ENCODE results near the gene XAB2. TPM values are rescaled to one million over a fixed set of nuclear protein-coding genes. Genes with fewer than 3 reads are reported as not detected.
A peak's percentile ranks its signal among the peaks of the same experiment; 100 is the strongest.
"Not testable (repeated sequence)": the region's sequence is repeated elsewhere in the genome, so short reads cannot be mapped to it uniquely, and the experiment has no call there.

The XAB2 gene
- total RNA-seq, 1 experiment from 2014 or later = 48.0 TPM

GRCh38 chr19:7644550-7644877, 15.2 kb upstream of the XAB2 start:
- no peak overlapping the region for H2AK5ac ChIP-seq (ENCODE audit: insufficient read length, low read length)
- DNase-seq = no peak
- H3K18ac ChIP-seq (ENCODE audit: insufficient read length, low read depth, low read length) = no peak overlapping the region
- no peak overlapping the region for H3T11ph ChIP-seq (ENCODE audit: low read length)
- no peak overlapping the region for H2BK15ac ChIP-seq (ENCODE audit: low read depth, low read length)
- H3K79me2 ChIP-seq (ENCODE audit: insufficient read depth, low read length) = no peaks in the 10 kb centered on the region
- H3K4me1 ChIP-seq (ENCODE audit: insufficient read depth, low read length) = no peaks in the 10 kb centered on the region
- no peaks in the 10 kb centered on the region for H4K20me1 ChIP-seq (ENCODE audit: control insufficient read depth, insufficient read depth, insufficient read length)
- no peak overlapping the region for H4K8ac ChIP-seq (replicated peaks; ENCODE audit: insufficient read length, low read depth, low read length)
- no peaks in the 10 kb centered on the region for H3K9me3 ChIP-seq (ENCODE audit: control insufficient read depth, low read depth, low read length)
- no peaks in the 10 kb centered on the region for H3K79me1 ChIP-seq (ENCODE audit: insufficient read depth, low read depth, low read length, poor library complexity, severe bottlenecking)
- no peak overlapping the region for H3K27ac ChIP-seq (ENCODE audit: insufficient read length, low read depth, low read length)
- no peak for TF ChIP-seq CTCF (conservative IDR thresholded peaks at IDR 0.05)
- H2BK12ac ChIP-seq (ENCODE audit: insufficient read length, low read depth, low read length) = no peak overlapping the region
- H3K27ac Mint-ChIP-seq = no peak overlapping the region
- no peak overlapping the region for H3K56ac ChIP-seq (ENCODE audit: insufficient read length, low read depth, low read length)
- H3K27me3 Mint-ChIP-seq (ENCODE audit: low read depth) = peaks cover 3% of the 10 kb centered on the region; the same call in 1 of the 2 replicates
- no peak overlapping the region for H3K4me3 Mint-ChIP-seq
- H3K9ac ChIP-seq (ENCODE audit: extremely low read depth, insufficient read length, low read length) = no peak overlapping the region
- H2AFZ ChIP-seq (ENCODE audit: low read length) = no peak overlapping the region
- no peak overlapping the region for H2BK5ac ChIP-seq (ENCODE audit: insufficient read length, low read length)
- no peak overlapping the region for H4K5ac ChIP-seq (ENCODE audit: insufficient read length, low read depth, low read length)
- H3K14ac ChIP-seq (ENCODE audit: insufficient read depth, low read length) = no peak overlapping the region
- no peak overlapping the region for H3K4ac ChIP-seq (ENCODE audit: low read depth, low read length)
- H3K4me1 Mint-ChIP-seq = peaks cover 0 to 8% of the 10 kb centered on the region in 2 experiments; a peak in 2 of 4 replicates
- H2BK20ac ChIP-seq (ENCODE audit: low read depth, low read length, poor library complexity, severe bottlenecking) = no peak overlapping the region
- no peak overlapping the region for H2BK120ac ChIP-seq (ENCODE audit: low read depth, low read length, poor library complexity, severe bottlenecking)
- no peaks in the 10 kb centered on the region for H3K23me2 ChIP-seq (ENCODE audit: insufficient read length, low read depth, low read length, poor library complexity, severe bottlenecking)
- H4K91ac ChIP-seq (ENCODE audit: insufficient read length, low read depth, low read length) = no peak overlapping the region
- H3K27me3 ChIP-seq (ENCODE audit: insufficient read depth, low read length) = no peaks in the 10 kb centered on the region
- no peaks in the 10 kb centered on the region; a peak in 1 of 5 replicates for H3K9me3 Mint-ChIP-seq
- WGBS (ENCODE audit: extremely low coverage, insufficient read length, low lambda C conversion rate) = no CpG with 5 or more reads among the region's 20 CpGs
- peaks cover 9 to 25% (median 17%) of the 10 kb centered on the region in 3 experiments for H3K36me3 Mint-ChIP-seq (ENCODE audit: insufficient read depth in 1 of 3, low read depth in 3 of 3)
- H3K4me2 ChIP-seq (ENCODE audit: insufficient read depth, insufficient read length, low read length) = no peak overlapping the region
- H3K23ac ChIP-seq (ENCODE audit: insufficient read length, low read depth, low read length) = no peak overlapping the region

GRCh38 chr19:7643629-7644549, 14.5 kb upstream of the XAB2 start:
- H4K20me1 ChIP-seq (ENCODE audit: control insufficient read depth, insufficient read depth, insufficient read length); H3K4ac ChIP-seq (ENCODE audit: low read depth, low read length); H4K8ac ChIP-seq (replicated peaks; ENCODE audit: insufficient read length, low read depth, low read length); H2BK5ac ChIP-seq (ENCODE audit: insufficient read length, low read length); H3K9me3 ChIP-seq (ENCODE audit: control insufficient read depth, low read depth, low read length); H3K4me1 Mint-ChIP-seq; H3K79me1 ChIP-seq (ENCODE audit: insufficient read depth, low read depth, low read length, poor library complexity, severe bottlenecking); H3K4me3 Mint-ChIP-seq; H3K9me3 Mint-ChIP-seq; H3K4me2 ChIP-seq (ENCODE audit: insufficient read depth, insufficient read length, low read length); H2BK15ac ChIP-seq (ENCODE audit: low read depth, low read length); H2BK20ac ChIP-seq (ENCODE audit: low read depth, low read length, poor library complexity, severe bottlenecking); H3K27me3 Mint-ChIP-seq (ENCODE audit: low read depth); H3K79me2 ChIP-seq (ENCODE audit: insufficient read depth, low read length); H2AFZ ChIP-seq (ENCODE audit: low read length); H2BK12ac ChIP-seq (ENCODE audit: insufficient read length, low read depth, low read length); H3K14ac ChIP-seq (ENCODE audit: insufficient read depth, low read length); H2AK5ac ChIP-seq (ENCODE audit: insufficient read length, low read length); H3K27ac ChIP-seq (ENCODE audit: insufficient read length, low read depth, low read length); H3K27ac Mint-ChIP-seq; H4K5ac ChIP-seq (ENCODE audit: insufficient read length, low read depth, low read length); H3K27me3 ChIP-seq (ENCODE audit: insufficient read depth, low read length); H3K23ac ChIP-seq (ENCODE audit: insufficient read length, low read depth, low read length); H3K56ac ChIP-seq (ENCODE audit: insufficient read length, low read depth, low read length); H3K4me1 ChIP-seq (ENCODE audit: insufficient read depth, low read length); H4K91ac ChIP-seq (ENCODE audit: insufficient read length, low read depth, low read length); H3K9ac ChIP-seq (ENCODE audit: extremely low read depth, insufficient read length, low read length); H3T11ph ChIP-seq (ENCODE audit: low read length); H2BK120ac ChIP-seq (ENCODE audit: low read depth, low read length, poor library complexity, severe bottlenecking); H3K23me2 ChIP-seq (ENCODE audit: insufficient read length, low read depth, low read length, poor library complexity, severe bottlenecking); H3K18ac ChIP-seq (ENCODE audit: insufficient read length, low read depth, low read length): not testable (repeated sequence)
- peaks cover 9 to 26% (median 17%) of the 10 kb centered on the region in 3 experiments for H3K36me3 Mint-ChIP-seq (ENCODE audit: insufficient read depth in 1 of 3, low read depth in 3 of 3)
- no CpG with 5 or more reads among the region's 10 CpGs for WGBS (ENCODE audit: extremely low coverage, insufficient read length, low lambda C conversion rate)
- peak; percentile 89 for DNase-seq

All from H9 (cell line).